Uterus (tissue), 2 donors: ENCODE measurements around the gene CYB5R3.
"Not testable (repeated sequence)": the region's sequence is repeated elsewhere in the genome, so short reads cannot be mapped to it uniquely, and the experiment has no call there.

Source experiments
- POLR2A ChIP-seq, 2 donors: fragments of 450-650 bp; IDR thresholded peaks; one replicate each; pipeline ENCODE4 v1.6.1; 2016; ENCODE audit warnings: antibody characterized with exemption in 2 of 2, mild to moderate bottlenecking in 1 of 2, moderate library complexity in 1 of 2
- TF ChIP-seq, protein P1 (sequence below), 4 experiments: fragments of 200-600 bp in 2 of 4; fragments of 450-650 bp in 2 of 4; sonication (generic) in 2 of 4; IDR thresholded peaks; one replicate each; pipeline ENCODE4 v1.5.1; 2016 to 2019; ENCODE audit warnings: antibody characterized with exemption in 4 of 4, mild to moderate bottlenecking in 2 of 4, moderate library complexity in 1 of 4

DNA sequence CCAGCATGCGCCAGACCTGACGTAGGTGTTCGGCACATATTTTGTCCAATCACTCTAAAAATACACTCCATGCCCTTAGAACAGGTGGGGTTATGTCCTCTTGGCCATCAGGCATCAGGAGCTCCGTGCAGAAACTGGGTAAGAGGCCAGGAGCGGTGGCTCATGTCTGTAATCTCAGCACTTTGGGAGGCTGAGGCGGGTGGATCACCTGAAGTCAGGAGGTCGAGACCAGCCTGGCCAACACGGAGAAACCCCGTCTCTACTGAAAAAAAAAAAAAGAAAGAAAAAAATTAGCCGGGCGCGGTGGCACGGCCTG, 33.4 kb downstream of the CYB5R3 start:
- TF ChIP-seq, protein P1, sequence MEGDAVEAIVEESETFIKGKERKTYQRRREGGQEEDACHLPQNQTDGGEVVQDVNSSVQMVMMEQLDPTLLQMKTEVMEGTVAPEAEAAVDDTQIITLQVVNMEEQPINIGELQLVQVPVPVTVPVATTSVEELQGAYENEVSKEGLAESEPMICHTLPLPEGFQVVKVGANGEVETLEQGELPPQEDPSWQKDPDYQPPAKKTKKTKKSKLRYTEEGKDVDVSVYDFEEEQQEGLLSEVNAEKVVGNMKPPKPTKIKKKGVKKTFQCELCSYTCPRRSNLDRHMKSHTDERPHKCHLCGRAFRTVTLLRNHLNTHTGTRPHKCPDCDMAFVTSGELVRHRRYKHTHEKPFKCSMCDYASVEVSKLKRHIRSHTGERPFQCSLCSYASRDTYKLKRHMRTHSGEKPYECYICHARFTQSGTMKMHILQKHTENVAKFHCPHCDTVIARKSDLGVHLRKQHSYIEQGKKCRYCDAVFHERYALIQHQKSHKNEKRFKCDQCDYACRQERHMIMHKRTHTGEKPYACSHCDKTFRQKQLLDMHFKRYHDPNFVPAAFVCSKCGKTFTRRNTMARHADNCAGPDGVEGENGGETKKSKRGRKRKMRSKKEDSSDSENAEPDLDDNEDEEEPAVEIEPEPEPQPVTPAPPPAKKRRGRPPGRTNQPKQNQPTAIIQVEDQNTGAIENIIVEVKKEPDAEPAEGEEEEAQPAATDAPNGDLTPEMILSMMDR (IDR thresholded peaks at IDR 0.05), result not testable (repeated sequence)
- not testable (repeated sequence) for TF ChIP-seq POLR2A (IDR thresholded peaks at IDR 0.05)
